ENCODE measurements around the gene CEP97. TPM values are rescaled to one million over a fixed set of nuclear protein-coding genes. Genes with fewer than 3 reads are reported as not detected.
A peak's percentile ranks its signal among the peaks of the same experiment; 100 is the strongest.

CEP97 gene
- total RNA-seq, 4 donors from 2014 or later: 5.1 to 39.5 (median 17.0) TPM

DNA sequence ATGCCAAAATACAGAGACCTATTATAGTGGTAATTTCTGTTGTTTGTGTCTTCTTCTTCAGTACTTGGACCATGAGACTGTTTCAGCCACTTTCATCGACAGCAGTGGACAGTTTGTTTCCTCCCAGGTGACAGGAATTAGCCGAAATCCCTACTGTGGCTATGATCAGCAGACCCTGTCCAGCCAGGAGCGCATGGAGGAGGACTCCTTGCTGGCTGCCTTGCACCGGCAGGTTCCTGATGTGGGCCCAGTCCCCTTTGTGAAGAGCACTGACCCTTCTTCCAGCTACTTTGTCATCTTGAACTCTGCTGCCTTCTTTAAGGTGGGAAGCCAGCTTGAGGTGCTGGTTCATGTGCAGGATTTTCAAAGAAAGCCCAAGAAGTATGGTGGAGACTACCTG, 76.8 kb downstream of the CEP97 start:
- intact Hi-C loops (cut with DNase I; ENCODE audit: low total_unique reads): loop anchor here (10.0 kb wide), 1 partner anchor 734 kb away; no protein-coding TSS in a partner anchor
- Histone ChIP-seq H3K9me3 (no peaks in the 10 kb centered on the region), H3K4me3 (no peak overlapping the region), H3K27me3 (no peaks in the 10 kb centered on the region), H3K27ac (no peak overlapping the region), H3K36me3 (no peaks in the 10 kb centered on the region), H3K4me1 (no peaks in the 10 kb centered on the region)
- DNase-seq: no peak
- TF ChIP-seq, protein P1, sequence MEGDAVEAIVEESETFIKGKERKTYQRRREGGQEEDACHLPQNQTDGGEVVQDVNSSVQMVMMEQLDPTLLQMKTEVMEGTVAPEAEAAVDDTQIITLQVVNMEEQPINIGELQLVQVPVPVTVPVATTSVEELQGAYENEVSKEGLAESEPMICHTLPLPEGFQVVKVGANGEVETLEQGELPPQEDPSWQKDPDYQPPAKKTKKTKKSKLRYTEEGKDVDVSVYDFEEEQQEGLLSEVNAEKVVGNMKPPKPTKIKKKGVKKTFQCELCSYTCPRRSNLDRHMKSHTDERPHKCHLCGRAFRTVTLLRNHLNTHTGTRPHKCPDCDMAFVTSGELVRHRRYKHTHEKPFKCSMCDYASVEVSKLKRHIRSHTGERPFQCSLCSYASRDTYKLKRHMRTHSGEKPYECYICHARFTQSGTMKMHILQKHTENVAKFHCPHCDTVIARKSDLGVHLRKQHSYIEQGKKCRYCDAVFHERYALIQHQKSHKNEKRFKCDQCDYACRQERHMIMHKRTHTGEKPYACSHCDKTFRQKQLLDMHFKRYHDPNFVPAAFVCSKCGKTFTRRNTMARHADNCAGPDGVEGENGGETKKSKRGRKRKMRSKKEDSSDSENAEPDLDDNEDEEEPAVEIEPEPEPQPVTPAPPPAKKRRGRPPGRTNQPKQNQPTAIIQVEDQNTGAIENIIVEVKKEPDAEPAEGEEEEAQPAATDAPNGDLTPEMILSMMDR (IDR thresholded peaks at IDR 0.05): no peak
- no peak for TF ChIP-seq POLR2A (IDR thresholded peaks at IDR 0.05)

DNA sequence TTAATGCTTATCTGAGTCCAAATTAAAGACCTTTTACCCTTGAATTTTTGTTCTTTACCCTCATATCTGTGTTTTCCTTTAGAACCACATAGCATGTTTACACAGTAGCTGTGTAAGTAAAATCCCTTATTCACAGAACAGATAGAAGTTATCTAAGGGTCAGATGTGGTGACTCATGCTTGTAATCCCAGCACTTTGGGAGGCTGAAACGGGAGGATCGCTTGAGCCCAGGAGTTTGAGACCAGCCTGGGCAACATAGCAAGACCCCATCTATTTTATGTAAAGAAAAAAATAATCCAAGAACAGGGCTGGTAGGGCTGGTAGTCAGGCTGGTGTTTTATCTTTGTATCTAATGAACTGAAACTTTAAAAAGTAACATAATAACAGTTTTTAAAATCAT, 77.8 kb downstream of the CEP97 start:
- intact Hi-C loops (cut with DNase I; ENCODE audit: low total_unique reads): loop anchor here (10.0 kb wide), 1 partner anchor 733 kb away; no protein-coding TSS in a partner anchor
- no peak overlapping the region for H3K4me3 ChIP-seq

GRCh38 chr3:101803173-101803782, 78.9 kb downstream of the CEP97 start:
- Histone ChIP-seq H3K36me3 (no peaks in the 10 kb centered on the region), H3K9me3 (no peaks in the 10 kb centered on the region), H3K27me3 (no peaks in the 10 kb centered on the region), H3K4me1 (no peaks in the 10 kb centered on the region), H3K4me3 (no peak overlapping the region), H3K27ac (no peak overlapping the region)
- DNase-seq: peak in 1 of 2 donors; percentile 67
- TF ChIP-seq, protein P1 (IDR thresholded peaks at IDR 0.05): peak; percentile 71 to 77 (median 74)
- TF ChIP-seq POLR2A (IDR thresholded peaks at IDR 0.05): no peak
- intact Hi-C loops (cut with DNase I; ENCODE audit: low total_unique reads): loop anchor here (10.0 kb wide), 1 partner anchor 732 kb away; no protein-coding TSS in a partner anchor

More for the DNA sequence above, 77.8 kb downstream of the CEP97 start:
- TF ChIP-seq, protein P1 (IDR thresholded peaks at IDR 0.05): no peak
- TF ChIP-seq POLR2A (IDR thresholded peaks at IDR 0.05): no peak
- Histone ChIP-seq H3K4me1 (no peaks in the 10 kb centered on the region), H3K36me3 (no peaks in the 10 kb centered on the region), H3K27me3 (no peaks in the 10 kb centered on the region), H3K9me3 (no peaks in the 10 kb centered on the region), H3K27ac (no peak overlapping the region)
- no peak for DNase-seq

DNA sequence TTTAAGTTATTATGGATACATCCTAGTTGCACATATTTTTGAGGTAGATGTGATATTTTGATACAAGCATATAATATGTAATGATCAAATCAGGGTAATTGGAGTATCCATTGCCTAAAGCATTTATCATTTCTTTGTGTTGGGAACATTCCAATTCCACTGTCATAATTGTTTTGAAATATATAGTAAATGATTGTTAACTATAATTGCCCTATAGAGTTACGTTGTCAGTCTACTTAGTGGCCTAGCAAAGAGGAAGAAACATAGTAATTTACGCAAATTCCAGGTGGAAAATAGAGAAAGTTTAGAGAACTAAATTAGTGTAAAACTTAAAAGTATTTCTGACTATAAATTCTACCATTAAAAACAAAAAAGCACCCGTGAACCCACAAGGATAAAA, 79.5 kb downstream of the CEP97 start:
- no peaks in the 10 kb centered on the region for H3K36me3 ChIP-seq
- intact Hi-C loops (cut with DNase I; ENCODE audit: low total_unique reads): loop anchor here (10.0 kb wide), 1 partner anchor 731 kb away; no protein-coding TSS in a partner anchor
- no peaks in the 10 kb centered on the region for H3K9me3 ChIP-seq
- no peak overlapping the region for H3K27ac ChIP-seq
- H3K4me3 ChIP-seq: no peak overlapping the region
- H3K4me1 ChIP-seq: no peaks in the 10 kb centered on the region
- DNase-seq: no peak
- no peak for TF ChIP-seq POLR2A (IDR thresholded peaks at IDR 0.05)
- TF ChIP-seq, protein P1 (IDR thresholded peaks at IDR 0.05): no peak
- H3K27me3 ChIP-seq: no peaks in the 10 kb centered on the region

DNA sequence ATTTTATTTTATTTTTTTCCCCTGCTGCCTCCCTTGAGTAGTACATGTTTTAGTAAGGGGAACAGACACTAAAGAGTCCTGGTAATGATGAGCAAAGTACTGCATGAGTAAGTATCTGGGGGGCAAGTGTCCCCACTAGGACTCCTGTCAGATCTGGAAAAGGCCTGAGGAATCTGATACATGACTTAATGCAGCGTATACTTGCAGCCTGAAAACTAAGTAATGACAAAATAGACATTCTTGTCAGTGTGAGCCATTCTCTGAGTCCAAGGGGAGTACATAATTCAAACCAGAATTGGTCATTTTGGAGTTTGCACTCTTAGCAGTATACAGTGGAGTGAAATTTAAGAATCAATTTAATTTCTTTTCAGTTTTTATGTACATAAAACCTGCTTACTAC, 82.1 kb downstream of the CEP97 start:
- Histone ChIP-seq H3K27ac (no peak overlapping the region), H3K36me3 (no peaks in the 10 kb centered on the region), H3K4me3 (no peak overlapping the region), H3K9me3 (no peaks in the 10 kb centered on the region), H3K27me3 (no peaks in the 10 kb centered on the region), H3K4me1 (no peaks in the 10 kb centered on the region)
- no peak for TF ChIP-seq POLR2A (IDR thresholded peaks at IDR 0.05)
- DNase-seq: no peak
- intact Hi-C loops (cut with DNase I; ENCODE audit: low total_unique reads): loop anchor here (5.0 to 10.0 kb wide), 2 partner anchors 421 to 728 kb away; no protein-coding TSS in a partner anchor

Measured in uterus (tissue), 4 donors.